ENCODE results near the gene RAB40B.
A peak's percentile ranks its signal among the peaks of the same experiment; 100 is the strongest.
"Not testable (repeated sequence)": the region's sequence is repeated elsewhere in the genome, so short reads cannot be mapped to it uniquely, and the experiment has no call there.

Gene RAB40B

DNA sequence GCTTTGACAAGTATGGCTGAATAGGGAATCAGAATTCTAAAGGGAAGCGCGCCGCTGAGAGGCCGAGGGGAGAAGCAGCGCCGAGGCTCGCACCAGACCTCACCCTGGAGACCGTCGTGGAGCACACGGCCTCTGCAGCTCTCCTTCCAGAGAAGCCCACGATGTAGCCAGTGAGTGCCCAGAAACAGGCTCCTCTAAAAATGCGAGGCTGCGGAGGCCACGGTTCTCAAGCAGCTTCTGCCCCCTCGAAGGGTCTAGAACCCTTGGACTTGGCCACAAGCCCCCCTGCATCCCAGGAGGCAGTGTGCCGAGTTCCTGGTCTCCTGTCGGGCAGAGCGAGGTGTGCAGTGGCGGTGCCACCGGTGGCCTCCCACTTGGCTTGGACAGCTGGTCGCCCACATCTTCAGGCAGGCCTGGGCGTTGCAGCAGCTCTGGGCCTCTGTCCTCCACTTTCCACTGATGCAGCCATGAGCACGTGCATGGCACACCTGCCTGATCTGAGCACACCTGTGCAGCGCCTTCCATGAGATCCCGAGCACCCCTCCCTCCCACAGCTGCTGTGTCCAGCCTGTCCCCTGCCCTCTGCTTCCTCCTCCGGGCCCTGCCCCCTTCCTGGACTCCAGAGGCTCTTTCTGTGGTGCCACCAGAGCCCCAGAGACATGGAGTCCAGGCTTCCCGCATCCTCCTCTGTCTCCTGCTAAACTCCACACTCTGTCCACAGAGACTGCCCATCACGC is 31.4 kb downstream of the RAB40B start:
- no peak for DNase-seq

DNA sequence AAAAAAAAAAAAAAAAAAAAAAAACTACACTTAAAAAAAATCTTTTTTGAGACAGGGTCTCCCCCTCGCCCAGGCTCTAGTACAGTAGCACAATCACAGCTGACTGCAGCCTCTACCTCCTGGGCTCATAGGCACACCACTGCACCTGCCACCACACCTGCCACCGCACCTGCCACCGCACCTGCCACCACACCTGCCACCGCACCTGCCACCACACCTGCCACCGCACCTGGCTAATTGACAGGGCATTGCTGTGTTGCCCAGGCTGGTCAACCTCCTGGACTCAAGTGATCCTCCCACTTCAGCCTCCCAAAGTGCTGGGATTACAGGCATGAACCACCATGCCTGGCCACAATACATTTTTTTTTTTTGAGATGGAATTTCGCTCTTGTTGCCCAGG is 32.6 kb downstream of the RAB40B start:
- no peak for DNase-seq

DNA sequence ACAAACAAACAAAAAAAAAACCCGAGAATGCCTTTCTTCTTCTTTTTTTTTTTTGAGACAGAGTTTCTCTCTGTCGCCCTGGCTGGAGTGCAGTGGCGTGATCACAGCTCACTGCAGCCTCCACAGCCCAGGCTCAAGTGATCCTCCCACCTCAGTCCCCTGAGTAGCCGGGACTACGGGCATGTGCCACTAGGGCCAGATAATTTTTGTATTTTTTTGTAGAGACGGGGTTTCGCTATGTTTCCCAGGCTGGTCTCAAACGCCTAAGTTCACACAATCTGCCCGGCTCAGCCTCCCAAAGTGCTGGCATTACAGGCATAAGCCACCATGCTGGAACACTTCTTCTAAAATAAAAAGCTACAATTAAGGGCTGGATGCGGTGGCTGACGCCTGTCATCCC is 33.3 kb downstream of the RAB40B start:
- no peak for DNase-seq

DNA sequence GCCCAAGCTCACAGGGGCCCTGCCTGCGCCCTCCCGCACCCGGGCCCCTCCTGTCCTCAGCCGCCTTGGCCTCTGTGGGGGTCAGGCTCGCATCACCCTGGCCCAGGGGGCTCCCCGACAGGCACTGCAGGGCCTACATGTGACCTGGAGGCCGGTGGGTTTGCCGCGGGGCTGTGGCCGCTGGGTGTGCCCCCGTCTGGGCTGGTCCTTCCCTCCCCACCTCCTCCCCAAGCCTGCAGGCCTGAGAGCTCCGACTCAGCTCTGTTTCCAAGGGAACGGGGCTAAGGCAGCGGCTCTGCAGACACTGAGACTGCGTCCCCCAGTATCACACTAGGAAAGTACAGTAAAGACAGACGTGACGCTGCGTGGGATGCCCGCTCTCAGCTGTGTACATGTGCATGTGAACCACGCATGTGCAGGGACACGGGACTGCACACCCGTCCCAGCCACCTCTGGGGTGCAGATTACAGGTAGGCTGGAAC is 33.8 kb downstream of the RAB40B start:
- DNase-seq: peak; percentile 53

DNA sequence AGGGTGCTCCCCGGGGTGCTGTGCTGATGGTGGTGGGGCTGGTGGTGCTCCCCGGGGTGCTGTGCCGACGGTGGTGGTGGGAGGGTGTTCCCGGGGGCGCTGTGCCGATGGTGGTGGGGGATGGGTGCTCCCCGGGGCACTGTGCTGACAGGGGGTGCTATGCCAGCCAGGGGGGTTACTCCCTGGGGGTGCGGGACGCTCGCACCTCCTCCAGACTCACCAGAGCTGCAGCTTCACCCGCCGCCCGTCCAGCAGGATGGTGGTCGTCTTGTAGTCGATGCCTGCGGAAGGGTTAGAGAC is 34.3 kb downstream of the RAB40B start:
- no peak for DNase-seq

DNA sequence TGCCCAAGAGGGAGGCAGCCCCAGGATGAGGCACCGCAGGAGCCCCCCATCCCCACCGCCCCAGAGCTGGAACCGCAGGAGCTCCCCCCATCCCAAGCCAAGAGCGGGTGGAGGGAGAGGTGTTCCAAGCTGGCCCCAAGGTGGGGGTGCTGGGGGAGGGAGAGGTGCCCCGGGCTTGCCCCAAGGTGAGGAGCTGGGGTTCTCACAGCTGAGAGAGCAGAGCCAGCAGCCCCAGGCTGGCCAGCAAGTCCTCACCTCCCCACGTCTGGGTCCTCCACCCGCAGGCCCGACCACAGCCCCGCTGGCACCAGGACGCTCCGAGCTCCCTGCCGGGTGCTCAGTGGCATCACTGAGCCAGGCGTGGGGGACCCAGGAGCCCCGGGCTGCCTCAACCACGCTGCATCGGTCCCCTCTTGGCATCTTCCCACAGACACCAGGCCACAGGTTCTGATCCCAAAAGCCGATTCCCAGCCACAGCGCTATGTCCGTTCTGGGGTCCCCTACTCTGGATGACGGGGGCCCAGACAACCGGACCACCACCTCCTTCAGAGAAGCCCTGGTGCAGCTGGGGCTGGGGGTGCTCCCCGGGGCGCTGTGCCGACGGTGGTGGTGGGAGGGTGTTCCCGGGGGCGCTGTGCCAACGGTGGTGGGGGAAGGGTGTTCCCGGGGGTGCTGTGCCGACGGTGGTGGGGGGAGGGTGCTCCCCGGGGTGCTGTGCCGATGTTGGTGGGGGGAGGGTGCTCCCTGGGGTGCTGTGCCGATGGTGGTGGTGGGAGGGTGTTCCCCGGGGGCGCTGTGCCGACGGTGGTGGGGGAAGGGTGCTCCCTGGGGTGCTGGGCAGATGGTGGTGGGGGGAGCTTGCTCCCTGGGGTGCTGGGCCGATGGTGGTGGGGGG is 34.9 kb downstream of the RAB40B start:
- no peak for DNase-seq

DNA sequence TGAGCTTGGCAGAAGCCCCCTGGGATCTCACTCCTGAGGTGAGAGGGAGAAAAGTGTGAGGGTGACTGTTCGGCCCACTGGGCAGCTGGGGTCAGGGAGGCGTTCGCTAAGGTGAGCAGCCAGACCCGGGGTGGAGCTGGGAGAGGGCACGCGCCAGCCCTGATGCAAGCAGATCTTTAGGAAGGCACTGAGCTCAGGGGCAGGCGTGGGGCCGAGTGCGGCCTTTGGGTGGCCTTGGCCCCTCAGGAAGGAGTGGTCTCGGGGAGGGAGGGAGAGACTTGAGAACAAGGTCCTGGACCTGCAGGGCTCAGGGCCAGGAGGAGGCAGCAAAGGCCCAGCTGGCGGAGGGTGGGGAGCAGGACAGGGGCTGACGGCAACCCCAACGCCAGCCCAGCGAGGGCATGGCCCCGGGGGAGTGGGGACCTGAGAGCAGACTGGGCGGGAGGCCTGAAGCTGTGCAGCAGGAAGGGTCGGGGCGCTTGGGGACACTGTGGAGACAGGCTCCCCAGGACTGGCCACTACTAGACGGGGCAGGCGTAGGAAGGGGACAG is 35.7 kb downstream of the RAB40B start:
- DNase-seq: no peak

DNA sequence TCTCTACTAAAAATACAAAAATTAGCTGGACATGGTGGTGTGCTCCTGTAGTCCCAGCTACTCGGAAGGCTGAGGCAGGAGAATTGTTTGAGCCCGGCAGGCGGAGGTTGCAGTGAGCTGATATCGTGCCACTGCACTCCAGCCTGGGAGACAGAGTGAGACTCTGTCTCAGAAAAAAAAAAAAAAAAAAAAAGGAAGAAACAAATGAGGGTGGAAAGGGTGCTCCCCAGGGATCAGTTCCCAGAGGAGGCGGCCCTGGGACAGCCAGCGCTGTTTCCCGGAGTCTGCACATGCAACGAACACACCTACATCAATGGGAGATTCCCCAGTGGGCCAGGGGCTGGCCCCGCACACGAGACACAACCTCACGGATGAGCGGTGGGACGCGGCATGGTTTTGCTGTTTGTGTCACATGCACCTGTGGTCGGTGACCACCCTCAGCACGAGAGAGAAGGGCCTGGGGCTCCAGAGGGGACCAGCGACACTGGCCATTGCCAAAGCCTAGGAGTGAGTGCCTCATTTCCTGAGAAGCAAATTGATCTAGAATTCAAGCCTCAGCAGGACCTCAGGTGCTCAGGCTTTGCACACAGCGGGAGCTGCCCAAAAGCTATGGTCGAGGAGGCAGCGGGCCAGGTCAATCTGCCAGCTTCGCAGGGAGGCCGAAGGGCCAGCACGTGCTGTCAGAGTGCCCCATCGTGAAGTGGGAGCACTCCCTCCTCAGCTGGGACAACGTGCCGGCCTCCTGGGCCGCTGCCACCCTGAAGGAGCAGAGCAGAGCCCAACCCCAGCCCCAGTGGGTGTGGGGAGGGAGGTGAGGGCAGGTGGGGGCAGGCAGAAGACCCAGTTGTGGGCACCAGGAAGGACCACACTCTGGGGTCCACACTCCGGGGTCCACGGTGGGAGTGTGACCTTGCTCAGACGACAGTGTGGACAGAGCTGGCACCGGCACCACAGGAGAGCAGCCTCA is 36.5 kb downstream of the RAB40B start:
- DNase-seq: no peak

DNA sequence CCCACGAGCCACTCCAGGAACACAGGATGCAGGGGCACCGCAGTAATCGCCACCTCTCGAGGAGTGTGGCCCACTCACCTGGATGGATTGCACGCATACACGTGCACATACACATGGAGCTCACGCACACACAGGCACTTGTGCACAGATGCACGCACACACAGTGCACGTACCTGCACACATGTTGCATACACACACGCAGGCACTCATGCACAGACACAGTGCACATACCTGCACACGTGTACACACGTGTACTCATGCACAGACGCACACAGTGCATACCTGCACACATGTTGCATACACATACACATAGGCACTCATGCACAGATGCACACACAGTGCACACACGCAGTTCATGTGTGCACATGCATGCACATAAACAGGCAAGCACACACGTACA is 38.6 kb downstream of the RAB40B start:
- DNase-seq: no peak

DNA sequence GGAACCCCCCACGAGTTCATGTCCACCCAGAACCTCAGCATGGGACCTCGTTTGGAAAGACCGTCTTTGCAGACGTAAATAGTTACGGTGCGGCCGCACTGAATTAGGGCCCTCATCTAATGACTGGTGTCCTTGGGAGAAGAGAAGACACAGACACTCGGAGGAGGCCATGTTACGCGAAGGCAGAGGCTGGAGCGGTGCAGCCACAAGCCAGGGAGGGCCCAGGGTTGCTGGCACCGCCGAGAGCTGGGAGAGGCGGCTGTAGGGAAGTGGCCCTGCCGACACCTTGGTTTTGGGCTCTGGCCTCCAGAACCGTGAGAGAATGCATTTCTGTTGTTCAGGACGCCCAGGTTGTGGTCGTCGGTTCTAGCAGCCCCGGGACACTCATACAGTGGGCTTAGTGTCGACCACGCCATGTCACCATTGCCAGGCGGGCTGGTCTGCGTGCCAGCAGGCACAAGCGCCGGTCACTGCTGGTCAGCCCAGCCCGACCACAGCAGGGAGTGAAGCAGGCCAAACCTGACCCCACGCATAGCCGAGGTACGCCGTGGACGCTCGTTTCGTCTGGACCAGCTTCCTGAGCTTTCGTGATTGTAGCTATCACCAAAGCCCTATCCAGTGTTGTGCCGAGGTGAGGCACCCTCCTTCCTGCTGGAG is 39.6 kb downstream of the RAB40B start:
- no peak for DNase-seq

DNA sequence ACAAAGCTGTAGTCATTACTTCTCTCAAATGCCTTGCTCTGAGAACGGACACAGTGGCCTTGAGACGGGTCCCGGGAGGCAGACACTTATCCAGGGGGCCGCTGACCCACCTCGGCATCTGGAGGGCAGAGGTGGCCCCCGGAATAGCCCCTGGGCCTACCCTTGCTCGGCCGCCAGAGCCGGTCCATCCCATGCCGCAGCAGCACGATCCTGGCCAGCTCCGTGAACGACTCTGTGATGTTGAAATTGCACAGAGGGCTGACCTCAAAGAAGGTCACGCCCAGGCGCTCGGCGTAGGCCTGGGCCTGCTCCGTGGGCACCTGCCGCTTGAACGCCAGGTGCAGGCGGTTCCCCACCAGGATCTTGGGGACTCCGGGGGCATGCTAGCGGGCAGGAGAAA is 40.2 kb downstream of the RAB40B start:
- no peak for DNase-seq

DNA sequence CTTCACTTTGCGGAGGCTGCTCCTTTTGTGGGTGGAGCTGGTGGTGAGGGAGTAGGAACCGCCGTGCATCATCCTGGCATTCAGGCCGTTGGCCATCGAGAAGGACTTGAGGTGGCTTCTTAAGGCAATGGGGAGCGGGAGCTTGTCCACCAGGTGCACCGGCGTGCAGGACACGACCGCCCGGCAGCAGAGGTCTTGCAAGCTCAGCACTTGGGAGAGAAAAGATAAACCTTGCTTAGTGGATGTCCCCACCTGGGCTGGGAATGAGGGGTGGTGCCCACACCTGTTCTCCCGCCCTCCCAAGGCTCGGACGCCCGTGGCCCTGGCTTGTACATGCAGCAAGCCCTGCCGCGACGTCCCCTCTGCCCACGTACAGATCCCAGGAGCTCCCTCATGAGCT is 40.6 kb downstream of the RAB40B start:
- DNase-seq: no peak

DNA sequence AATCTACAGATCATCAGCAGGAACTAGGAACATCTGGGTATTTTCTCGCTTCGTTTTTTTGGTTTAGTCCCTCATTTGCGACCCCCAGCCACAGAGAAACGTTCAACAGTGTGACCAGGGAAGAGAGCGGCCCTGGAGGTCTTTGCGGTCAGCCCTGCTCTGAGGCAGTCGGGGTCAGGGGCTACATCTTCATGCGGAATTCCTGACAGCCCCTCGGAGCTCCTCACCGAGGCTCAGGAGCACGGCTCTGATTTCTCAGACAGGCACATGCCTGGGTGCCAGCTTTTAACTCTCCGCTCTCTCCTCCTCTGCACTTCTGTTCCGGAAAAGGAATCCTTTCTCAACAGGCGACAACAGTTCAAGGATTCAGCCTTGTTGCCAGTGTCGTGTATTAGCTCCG is 42.2 kb downstream of the RAB40B start:
- DNase-seq: no peak

DNA sequence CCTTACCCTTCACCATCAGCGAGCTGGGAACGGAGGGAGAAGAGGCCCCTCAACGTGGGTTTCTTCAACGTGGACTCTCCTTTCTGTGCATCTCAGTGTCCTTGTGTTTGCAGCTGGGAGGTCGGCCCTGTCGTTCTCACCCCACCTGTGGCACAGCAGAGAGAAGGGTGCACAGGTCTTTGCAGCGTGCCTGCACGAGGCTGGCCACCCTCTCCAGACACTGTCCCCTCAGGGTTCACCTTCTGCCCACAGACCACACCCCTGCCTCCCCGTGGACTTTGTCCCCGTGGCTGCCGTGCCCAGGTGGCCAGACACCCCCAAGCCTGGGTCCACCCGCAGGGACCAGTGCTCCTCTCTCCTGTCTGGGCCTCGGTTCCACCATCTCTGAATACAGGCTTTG is 43.0 kb downstream of the RAB40B start:
- DNase-seq: no peak

DNA sequence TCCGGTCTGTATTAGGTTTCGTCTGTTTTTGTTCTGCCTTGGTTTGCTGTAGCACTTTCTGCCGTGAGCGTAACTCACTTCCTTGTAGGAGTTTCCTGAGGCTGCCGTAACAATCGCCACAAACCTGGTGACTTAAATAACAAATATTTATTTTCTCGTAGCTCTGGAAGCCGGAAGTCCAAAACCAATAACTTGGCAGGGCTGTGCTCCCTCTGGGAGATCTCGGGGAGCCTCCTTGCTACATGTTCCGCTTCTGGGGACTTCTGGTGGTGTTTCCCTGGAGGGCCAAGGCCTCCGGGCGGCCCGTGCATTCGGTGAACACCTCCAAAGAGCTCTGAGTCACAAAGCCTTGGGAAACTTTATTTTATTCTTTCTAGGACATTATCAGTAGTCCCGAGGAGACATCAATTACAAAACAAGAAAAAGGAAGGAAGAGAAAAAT is 43.4 kb downstream of the RAB40B start:
- DNase-seq: no peak

DNA sequence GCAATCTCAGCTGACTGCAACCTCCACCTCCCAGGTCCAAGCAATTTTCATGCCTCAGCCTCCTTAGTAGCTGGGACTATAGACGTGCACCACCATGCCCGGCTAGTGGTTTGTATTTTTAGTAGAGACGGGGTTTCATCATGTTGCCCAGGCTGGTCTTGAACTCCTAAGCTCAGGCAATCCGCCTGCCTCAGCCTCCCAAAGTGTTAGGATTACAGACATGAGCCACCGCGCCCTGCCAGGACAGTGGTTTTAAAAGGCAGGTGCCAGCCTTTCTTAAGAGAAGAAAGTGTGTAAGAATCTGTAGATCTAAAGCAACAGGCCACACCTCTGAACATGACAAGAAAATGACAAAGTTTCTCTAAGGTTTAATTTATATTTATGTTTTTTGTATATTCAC is 43.9 kb downstream of the RAB40B start:
- DNase-seq: not testable (repeated sequence)

DNA sequence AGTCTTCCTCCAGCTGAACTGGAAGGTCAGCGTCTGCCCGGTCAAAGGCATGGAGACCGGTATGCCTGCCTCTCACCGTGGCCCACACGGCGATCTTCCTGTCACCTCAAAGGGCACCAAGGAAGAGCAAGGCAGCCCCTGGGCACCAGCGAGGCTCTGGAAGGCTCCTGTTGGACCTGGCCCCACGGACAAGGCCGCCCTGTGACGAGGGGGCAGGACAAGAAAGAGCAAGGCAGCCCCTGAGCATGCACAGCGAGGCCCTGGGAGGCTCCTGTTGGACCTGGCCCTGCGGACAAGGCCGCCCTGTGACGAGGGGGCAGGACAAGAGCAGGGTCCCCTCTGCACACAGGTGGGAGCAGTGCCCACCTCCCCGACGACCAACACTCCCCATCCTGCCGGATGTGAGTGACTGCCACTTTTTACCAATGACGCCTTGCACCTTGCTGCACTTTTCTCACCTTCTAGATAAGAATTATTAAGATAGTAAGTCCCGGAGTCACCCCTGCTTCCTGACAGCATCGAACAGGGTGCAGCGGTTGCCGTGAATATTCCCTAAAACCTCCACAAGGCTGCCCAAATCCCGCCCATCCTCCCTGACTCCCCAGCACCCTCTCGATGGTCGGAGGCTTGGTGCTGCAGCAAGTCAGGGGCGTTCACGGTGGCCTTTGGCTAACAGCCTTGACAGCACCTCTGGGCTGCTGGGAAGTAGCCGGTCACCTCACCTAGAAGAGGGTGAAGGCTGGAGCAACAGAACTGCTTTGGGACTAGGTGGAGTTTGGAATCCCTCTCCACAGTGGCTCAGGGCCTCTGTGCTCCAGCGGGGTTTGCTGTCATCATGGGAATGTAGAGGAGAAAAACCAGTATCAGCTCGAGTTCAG is 44.6 kb downstream of the RAB40B start:
- no peak for DNase-seq

DNA sequence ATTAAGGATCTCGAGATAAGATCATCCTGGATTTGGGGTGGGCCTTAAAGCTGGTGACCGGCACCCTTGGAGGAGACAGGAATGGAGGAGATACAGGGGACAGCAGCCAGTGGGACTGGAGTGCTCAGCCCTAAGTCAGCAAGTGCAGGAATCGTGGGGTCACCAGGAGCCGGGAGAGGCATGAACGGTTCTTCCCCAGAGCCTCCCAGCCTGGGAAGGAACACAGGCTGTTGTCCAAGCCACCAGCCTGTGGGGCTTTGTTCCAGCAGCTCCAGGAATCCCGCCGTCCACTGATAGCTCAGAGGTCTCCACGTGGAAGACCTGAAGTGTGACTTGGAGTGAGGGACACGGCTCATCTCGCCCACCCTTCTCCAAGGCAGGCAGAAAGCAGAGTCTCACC is 47.8 kb downstream of the RAB40B start:
- no peak for DNase-seq

DNA sequence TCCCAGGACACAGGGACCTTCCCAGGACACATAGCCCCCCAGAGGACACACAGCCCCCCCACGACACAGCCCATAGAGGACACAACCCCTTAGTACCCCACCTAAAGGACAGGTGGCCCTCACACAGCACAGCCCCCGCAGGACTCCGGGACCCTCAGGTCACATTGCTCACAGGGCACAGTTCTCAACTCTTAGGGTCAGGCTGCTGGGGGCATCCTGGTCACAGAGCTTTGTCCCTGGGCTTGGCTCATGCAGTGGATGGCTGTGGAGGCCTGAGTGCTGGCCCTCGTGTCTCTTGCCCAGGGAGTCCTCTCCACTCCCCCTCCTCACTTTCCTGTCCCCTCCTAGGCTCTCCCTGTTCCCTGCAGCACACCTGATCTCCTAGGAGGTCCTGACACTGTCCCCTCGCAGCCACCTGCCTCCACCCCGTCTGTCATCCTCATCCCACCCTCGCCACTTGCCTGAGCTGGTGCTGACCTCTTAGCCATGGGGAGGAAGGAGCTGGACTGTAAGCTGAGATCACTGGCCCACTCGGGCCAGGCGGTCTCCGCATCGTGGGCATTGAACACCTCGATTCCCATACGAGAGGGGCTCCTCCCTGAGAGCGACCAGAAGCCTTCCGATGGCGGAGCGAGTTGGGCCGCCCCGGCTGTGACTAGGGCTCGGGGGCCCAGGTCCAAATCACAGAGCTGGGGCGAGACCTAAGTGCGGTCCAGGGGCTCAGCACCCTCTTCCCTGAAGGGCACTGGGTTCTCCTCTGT is 48.8 kb downstream of the RAB40B start:
- no peak for DNase-seq

DNA sequence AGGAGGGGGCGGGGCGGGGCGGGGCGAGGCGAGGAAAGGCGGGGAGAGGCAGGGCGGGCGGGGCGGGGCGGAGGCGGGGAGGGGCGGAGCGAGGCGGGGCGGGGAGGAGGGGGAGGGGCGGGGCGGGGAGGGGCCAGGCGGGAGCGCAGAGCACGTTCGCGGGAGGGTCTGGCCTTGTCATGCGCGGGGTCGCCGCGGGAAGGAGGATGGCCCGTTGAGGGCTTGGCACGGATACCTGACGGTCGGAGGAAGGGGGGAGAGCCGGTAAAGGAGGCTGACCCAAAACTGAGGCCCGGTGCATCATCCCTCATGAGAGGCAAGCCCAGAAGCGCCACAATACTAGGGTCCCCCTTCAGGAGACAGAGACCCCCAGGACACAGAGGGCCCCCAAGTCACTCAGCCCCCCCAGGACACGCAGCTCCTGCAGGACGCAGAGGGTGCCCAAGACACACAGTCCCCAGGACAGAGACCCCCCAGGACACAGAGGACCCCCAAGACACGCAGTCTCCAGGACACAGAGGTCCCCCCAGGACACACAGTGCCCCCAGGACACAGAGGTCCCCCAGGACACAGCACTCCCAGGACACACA is 49.7 kb downstream of the RAB40B start:
- DNase-seq: peak; percentile 40

Data from NCI-H2227 treated with DMSO at 0.1 percent for 48 hours (cell line).